Spleen (tissue), 11 donors: Measurements from ENCODE around the gene TLE1. TPM values are rescaled to one million over a fixed set of nuclear protein-coding genes. Genes with fewer than 3 reads are reported as not detected.

Experiments used
- DNase-seq: peaks from one replicate; pipeline ENCODE4 v3.0.0-alpha.2; 2020
- H3K27ac ChIP-seq, 8 donors: fragments of 200-600 bp; sonication (generic) in 7 of 8; 1 replicate in 4 of 8; 2 replicates in 4 of 8; pipeline versions ENCODE4 v1.5.0 to v1.8.0; 2016 to 2021; ENCODE audit warnings: inconsistent platforms in 4 of 8, mild to moderate bottlenecking in 4 of 8, moderate library complexity in 1 of 8
- H3K27me3 ChIP-seq, 7 donors: fragments of 200-600 bp; sonication (generic) in 6 of 7; replicated peaks in 1 of 7; 1 replicate in 4 of 7; 2 replicates in 3 of 7; pipeline versions ENCODE4 v1.5.0 to v1.8.0; 2016 to 2021; ENCODE audit warnings: inconsistent platforms in 3 of 7, mild to moderate bottlenecking in 1 of 7
- H3K36me3 ChIP-seq, 6 donors: fragments of 200-600 bp; sonication (generic) in 5 of 6; 1 replicate in 4 of 6; 2 replicates in 2 of 6; pipeline versions ENCODE4 v1.5.0 to v1.8.0; 2016 to 2021; ENCODE audit warnings: inconsistent platforms in 2 of 6
- H3K4me1 ChIP-seq, 6 donors: fragments of 200-600 bp; sonication (generic) in 5 of 6; 1 replicate in 3 of 6; 2 replicates in 3 of 6; pipeline versions ENCODE4 v1.5.0 to v1.8.0; 2016 to 2021; ENCODE audit warnings: inconsistent platforms in 3 of 6
- H3K4me3 ChIP-seq, 8 donors: fragments of 200-600 bp; sonication (generic) in 7 of 8; 1 replicate in 4 of 8; 2 replicates in 4 of 8; pipeline versions ENCODE4 v1.5.0 to v1.8.0; 2016 to 2021; ENCODE audit warnings: inconsistent platforms in 4 of 8, mild to moderate bottlenecking in 4 of 8, moderate library complexity in 2 of 8
- H3K9me3 ChIP-seq, 8 donors: fragments of 200-600 bp; sonication (generic) in 7 of 8; 1 replicate in 4 of 8; 2 replicates in 4 of 8; pipeline versions ENCODE4 v1.5.0 to v1.8.0; 2016 to 2021; ENCODE audit warnings: inconsistent platforms in 4 of 8
- CTCF ChIP-seq, 11 experiments: fragments of 200-600 bp in 7 of 11; fragments of 450-650 bp in 4 of 11; sonication (generic) in 4 of 11; IDR thresholded peaks in 8 of 11; conservative IDR thresholded peaks in 3 of 11; 1 replicate in 7 of 11; 2 replicates in 4 of 11; pipeline versions ENCODE4 v1.4.0 to v1.8.0; 2016 to 2021; ENCODE audit warnings: antibody characterized with exemption in 11 of 11, inconsistent platforms in 4 of 11, mild to moderate bottlenecking in 1 of 11
- POLR2A ChIP-seq, 3 donors: fragments of 450-650 bp; IDR thresholded peaks; one replicate each; pipeline ENCODE4 v1.5.1; 2017; ENCODE audit warnings: antibody characterized with exemption in 3 of 3, mild to moderate bottlenecking in 1 of 3
- POLR2AphosphoS5 ChIP-seq, 3 donors: sonication (generic); formaldehyde crosslinking; IDR thresholded peaks; one replicate each; pipeline ENCODE4 v1.5.1; 2017; ENCODE audit warnings: antibody characterized with exemption in 3 of 3
- WGBS, 5 donors: extraction: QIAGEN DNeasy Blood & Tissue Kit in 3 of 5; methylation state at CpG; one replicate each; pipeline versions ENCODE4 v1.1.5 to v1.1.7; 2013 to 2018; 5-methylcytosine and 5-hydroxymethylcytosine counted together
- intact Hi-C: fragments of 100-400 bp; cut with DNase I; formaldehyde crosslinking; loops from one replicate; pipeline ENCODE4 v1.15.0; 2023; ENCODE audit warnings: low total_unique reads
- polyA plus RNA-seq, 3 donors: library from polyadenylated mRNA; stranded (reverse); fragments of 200-250 nt; gene quantifications; one replicate each; pipeline ENCODE4 v1.2.1, GENCODE V29; 2013
- total RNA-seq, 7 donors: library from RNA; depleted of rRNA in 3 of 7; stranded (reverse); fragments of >200 nt in 3 of 7; fragmentation: NEBNext Ultra II Directional in 4 of 7; extraction: Animal tissue kit (Norgen Biotek cat#: 25700) in 4 of 7; gene quantifications; one replicate each; pipeline versions ENCODE4 v1.1.0 to v1.2.1, GENCODE V29; 2016 to 2021
- donor health status: healthy with polysubstance abuse.
- donor health status: DM: no; HTN: no; CAD: no; lungs with moderate emphysema.
- donor health status: DM: no; HTN: no; CAD: no.
- donor health status: Bipolar disorder and iron deficiency.
- donor health status: healthy.
- donor health status: DM: no; HTN: no; CAD: no.
- donor health status: DM: yes; HTN: yes; CAD: no.

The TLE1 gene
- total and polyA plus RNA-seq, 10 donors: 34.7 to 110 (median 60.2) TPM

- intact Hi-C loops: no loop called here
- no peak overlapping the region for H3K4me3 ChIP-seq
- no peaks in the 10 kb centered on the region for H3K9me3 ChIP-seq
- H3K27ac ChIP-seq: peak overlapping the region in 4 of 8 donors; percentile 84 to 88 (median 85)
- TF ChIP-seq CTCF (IDR thresholded peaks at IDR 0.05 in 8 of 11, conservative IDR thresholded peaks at IDR 0.05 in 3 of 11): no peak
- TF ChIP-seq POLR2AphosphoS5 (IDR thresholded peaks at IDR 0.05): no peak
- TF ChIP-seq POLR2A (IDR thresholded peaks at IDR 0.05): no peak
- H3K4me1 ChIP-seq: peaks cover 11 to 94% (median 61%) of the 10 kb centered on the region in 6 donors
- WGBS, 5 donors: 67 to 91% (median 78%) methylated on average over 1 of the region's 1 CpG
- no peak for DNase-seq
- peaks cover 0 to 18% (median 0%) of the 10 kb centered on the region in 6 donors for H3K36me3 ChIP-seq
- no peaks in the 10 kb centered on the region for H3K27me3 ChIP-seq
These were observed 32.4 kb downstream of the TLE1 start for GRCh38 chr9:81656871-81657337.

- Histone ChIP-seq H3K4me1 (peaks cover 11 to 86% (median 61%) of the 10 kb centered on the region in 6 donors), H3K27me3 (no peaks in the 10 kb centered on the region), H3K27ac (peak overlapping the region in 7 of 8 donors; percentile 10 to 88 (median 84)), H3K36me3 (peaks cover 0 to 27% (median 5%) of the 10 kb centered on the region in 6 donors), H3K9me3 (no peaks in the 10 kb centered on the region), H3K4me3 (peak overlapping the region in 2 of 8 donors; percentile 10 to 51)
- peak; percentile 83 for DNase-seq
- 11 to 27% (median 14%) methylated on average over 3 of the region's 3 CpGs for WGBS, 5 donors
- intact Hi-C loops: no loop called here
- peak in 2 of 3 donors; percentile 56 to 95 for TF ChIP-seq POLR2AphosphoS5 (IDR thresholded peaks at IDR 0.05)
- no peak for TF ChIP-seq CTCF (IDR thresholded peaks at IDR 0.05 in 8 of 11, conservative IDR thresholded peaks at IDR 0.05 in 3 of 11)
These were observed 33.3 kb downstream of the TLE1 start for GRCh38 chr9:81656004-81656403.

- Histone ChIP-seq H3K27ac (peak overlapping the region in 4 of 8 donors; percentile 84 to 88 (median 85)), H3K9me3 (no peaks in the 10 kb centered on the region), H3K4me3 (no peak overlapping the region), H3K4me1 (peaks cover 11 to 83% (median 58%) of the 10 kb centered on the region in 6 donors), H3K36me3 (peaks cover 0 to 52% (median 12%) of the 10 kb centered on the region in 6 donors), H3K27me3 (no peaks in the 10 kb centered on the region)
- no peak for DNase-seq
- TF ChIP-seq POLR2A (IDR thresholded peaks at IDR 0.05) (no peak), CTCF (IDR thresholded peaks at IDR 0.05 in 8 of 11, conservative IDR thresholded peaks at IDR 0.05 in 3 of 11) (no peak), POLR2AphosphoS5 (IDR thresholded peaks at IDR 0.05) (no peak)
- WGBS, 5 donors: 94 to 99% (median 96%) methylated on average over 3 of the region's 3 CpGs
- intact Hi-C loops: no loop called here
These were observed 36.1 kb downstream of the TLE1 start for GRCh38 chr9:81653240-81653639.

GRCh38 chr9:81652058-81652687 is 37.2 kb downstream of the TLE1 start:
- peaks cover 11 to 73% (median 48%) of the 10 kb centered on the region in 6 donors for H3K4me1 ChIP-seq
- intact Hi-C loops: no loop called here
- no peak overlapping the region for H3K4me3 ChIP-seq
- H3K9me3 ChIP-seq: no peaks in the 10 kb centered on the region
- peaks cover 0 to 58% (median 12%) of the 10 kb centered on the region in 6 donors for H3K36me3 ChIP-seq
- no peak for DNase-seq
- no peak overlapping the region for H3K27ac ChIP-seq
- no peaks in the 10 kb centered on the region for H3K27me3 ChIP-seq
- TF ChIP-seq POLR2AphosphoS5 (IDR thresholded peaks at IDR 0.05) (no peak), POLR2A (IDR thresholded peaks at IDR 0.05) (no peak), CTCF (IDR thresholded peaks at IDR 0.05 in 8 of 11, conservative IDR thresholded peaks at IDR 0.05 in 3 of 11) (no peak)
- 86 to 91% (median 90%) methylated on average over 7 of the region's 7 CpGs for WGBS, 5 donors
